ENCODE measurements around the gene CCN6.
"Not testable (repeated sequence)": the region's sequence is repeated elsewhere in the genome, so short reads cannot be mapped to it uniquely, and the experiment has no call there.

The CCN6 gene

GRCh38 chr6:112049026-112049799, 4.7 kb upstream of the CCN6 start:
- Histone ChIP-seq H3K9ac (ENCODE audit: low read depth in 1 of 2, low read length in 2 of 2) (no peak overlapping the region), H3K27me3 (ENCODE audit: control insufficient read depth in 2 of 2, insufficient read depth in 2 of 2, low read length in 2 of 2) (no peaks in the 10 kb centered on the region), H3K4me3 (ENCODE audit: low read length in 2 of 2) (no peak overlapping the region), H3K9me3 (ENCODE audit: control insufficient read depth in 2 of 2, low read length in 2 of 2) (no peaks in the 10 kb centered on the region), H3K27ac (ENCODE audit: low read depth in 2 of 2, low read length in 2 of 2) (no peak overlapping the region), H3K36me3 (ENCODE audit: control insufficient read depth in 2 of 2, insufficient read depth in 2 of 2, low read length in 2 of 2) (no peaks in the 10 kb centered on the region), H3K4me1 (ENCODE audit: control insufficient read depth in 2 of 2, insufficient read depth in 2 of 2, low read length in 2 of 2) (peaks cover 0 to 2% of the 10 kb centered on the region in 2 donors)

GRCh38 chr6:112049996-112050395, 3.9 kb upstream of the CCN6 start:
- Histone ChIP-seq H3K9me3 (ENCODE audit: control insufficient read depth in 2 of 2, low read length in 2 of 2) (no peaks in the 10 kb centered on the region), H3K27me3 (ENCODE audit: control insufficient read depth in 2 of 2, insufficient read depth in 2 of 2, low read length in 2 of 2) (no peaks in the 10 kb centered on the region), H3K36me3 (ENCODE audit: control insufficient read depth in 2 of 2, insufficient read depth in 2 of 2, low read length in 2 of 2) (no peaks in the 10 kb centered on the region), H3K9ac (ENCODE audit: low read depth in 1 of 2, low read length in 2 of 2) (no peak overlapping the region), H3K27ac (ENCODE audit: low read depth in 2 of 2, low read length in 2 of 2) (no peak overlapping the region), H3K4me1 (ENCODE audit: control insufficient read depth in 2 of 2, insufficient read depth in 2 of 2, low read length in 2 of 2) (no peaks in the 10 kb centered on the region), H3K4me3 (ENCODE audit: low read length in 2 of 2) (no peak overlapping the region)

- H3K4me3 ChIP-seq (ENCODE audit: low read length in 2 of 2) = no peak overlapping the region
- H3K4me1 ChIP-seq (ENCODE audit: control insufficient read depth in 2 of 2, insufficient read depth in 2 of 2, low read length in 2 of 2) = no peaks in the 10 kb centered on the region
- H3K9ac ChIP-seq (ENCODE audit: low read depth in 1 of 2, low read length in 2 of 2) = no peak overlapping the region
Observed at GRCh38 chr6:112050429-112050828, 3.5 kb upstream of the CCN6 start.

GRCh38 chr6:112051251-112051740, 2.6 kb upstream of the CCN6 start:
- H3K9ac ChIP-seq (ENCODE audit: low read depth in 1 of 2, low read length in 2 of 2); H3K4me1 ChIP-seq (ENCODE audit: control insufficient read depth in 2 of 2, insufficient read depth in 2 of 2, low read length in 2 of 2); H3K36me3 ChIP-seq (ENCODE audit: control insufficient read depth in 2 of 2, insufficient read depth in 2 of 2, low read length in 2 of 2); H3K27me3 ChIP-seq (ENCODE audit: control insufficient read depth in 2 of 2, insufficient read depth in 2 of 2, low read length in 2 of 2); H3K9me3 ChIP-seq (ENCODE audit: control insufficient read depth in 2 of 2, low read length in 2 of 2); H3K27ac ChIP-seq (ENCODE audit: low read depth in 2 of 2, low read length in 2 of 2); H3K4me3 ChIP-seq (ENCODE audit: low read length in 2 of 2): not testable (repeated sequence)

More at GRCh38 chr6:112050429-112050828, 3.5 kb upstream of the CCN6 start:
- Histone ChIP-seq H3K9me3 (ENCODE audit: control insufficient read depth in 2 of 2, low read length in 2 of 2) (no peaks in the 10 kb centered on the region), H3K27ac (ENCODE audit: low read depth in 2 of 2, low read length in 2 of 2) (no peak overlapping the region), H3K36me3 (ENCODE audit: control insufficient read depth in 2 of 2, insufficient read depth in 2 of 2, low read length in 2 of 2) (no peaks in the 10 kb centered on the region), H3K27me3 (ENCODE audit: control insufficient read depth in 2 of 2, insufficient read depth in 2 of 2, low read length in 2 of 2) (no peaks in the 10 kb centered on the region)

GRCh38 chr6:112054555-112055190, 769 bp downstream of the CCN6 start:
- Histone ChIP-seq H3K4me1 (ENCODE audit: control insufficient read depth in 2 of 2, insufficient read depth in 2 of 2, low read length in 2 of 2) (no peaks in the 10 kb centered on the region), H3K27ac (ENCODE audit: low read depth in 2 of 2, low read length in 2 of 2) (no peak overlapping the region), H3K36me3 (ENCODE audit: control insufficient read depth in 2 of 2, insufficient read depth in 2 of 2, low read length in 2 of 2) (no peaks in the 10 kb centered on the region), H3K27me3 (ENCODE audit: control insufficient read depth in 2 of 2, insufficient read depth in 2 of 2, low read length in 2 of 2) (no peaks in the 10 kb centered on the region), H3K4me3 (ENCODE audit: low read length in 2 of 2) (no peak overlapping the region), H3K9ac (ENCODE audit: low read depth in 1 of 2, low read length in 2 of 2) (no peak overlapping the region), H3K9me3 (ENCODE audit: control insufficient read depth in 2 of 2, low read length in 2 of 2) (no peaks in the 10 kb centered on the region)

GRCh38 chr6:112058243-112059032, 4.5 kb downstream of the CCN6 start:
- Histone ChIP-seq H3K36me3 (ENCODE audit: control insufficient read depth in 2 of 2, insufficient read depth in 2 of 2, low read length in 2 of 2) (no peaks in the 10 kb centered on the region), H3K4me3 (ENCODE audit: low read length in 2 of 2) (no peak overlapping the region), H3K27me3 (ENCODE audit: control insufficient read depth in 2 of 2, insufficient read depth in 2 of 2, low read length in 2 of 2) (no peaks in the 10 kb centered on the region), H3K4me1 (ENCODE audit: control insufficient read depth in 2 of 2, insufficient read depth in 2 of 2, low read length in 2 of 2) (no peaks in the 10 kb centered on the region), H3K9me3 (ENCODE audit: control insufficient read depth in 2 of 2, low read length in 2 of 2) (no peaks in the 10 kb centered on the region), H3K27ac (ENCODE audit: low read depth in 2 of 2, low read length in 2 of 2) (no peak overlapping the region), H3K9ac (ENCODE audit: low read depth in 1 of 2, low read length in 2 of 2) (no peak overlapping the region)

GRCh38 chr6:112061605-112062004, 7.7 kb downstream of the CCN6 start:
- Histone ChIP-seq H3K36me3 (ENCODE audit: control insufficient read depth in 2 of 2, insufficient read depth in 2 of 2, low read length in 2 of 2) (no peaks in the 10 kb centered on the region), H3K9ac (ENCODE audit: low read depth in 1 of 2, low read length in 2 of 2) (no peak overlapping the region), H3K9me3 (ENCODE audit: control insufficient read depth in 2 of 2, low read length in 2 of 2) (no peaks in the 10 kb centered on the region), H3K4me1 (ENCODE audit: control insufficient read depth in 2 of 2, insufficient read depth in 2 of 2, low read length in 2 of 2) (no peaks in the 10 kb centered on the region), H3K27ac (ENCODE audit: low read depth in 2 of 2, low read length in 2 of 2) (no peak overlapping the region), H3K4me3 (ENCODE audit: low read length in 2 of 2) (no peak overlapping the region), H3K27me3 (ENCODE audit: control insufficient read depth in 2 of 2, insufficient read depth in 2 of 2, low read length in 2 of 2) (no peaks in the 10 kb centered on the region)

- Histone ChIP-seq H3K4me3 (ENCODE audit: low read length in 2 of 2) (no peak overlapping the region), H3K4me1 (ENCODE audit: control insufficient read depth in 2 of 2, insufficient read depth in 2 of 2, low read length in 2 of 2) (no peaks in the 10 kb centered on the region), H3K9ac (ENCODE audit: low read depth in 1 of 2, low read length in 2 of 2) (no peak overlapping the region), H3K27ac (ENCODE audit: low read depth in 2 of 2, low read length in 2 of 2) (no peak overlapping the region), H3K9me3 (ENCODE audit: control insufficient read depth in 2 of 2, low read length in 2 of 2) (no peaks in the 10 kb centered on the region), H3K36me3 (ENCODE audit: control insufficient read depth in 2 of 2, insufficient read depth in 2 of 2, low read length in 2 of 2) (no peaks in the 10 kb centered on the region), H3K27me3 (ENCODE audit: control insufficient read depth in 2 of 2, insufficient read depth in 2 of 2, low read length in 2 of 2) (no peaks in the 10 kb centered on the region)
Observed at GRCh38 chr6:112062966-112063365, 9.1 kb downstream of the CCN6 start.

GRCh38 chr6:112065426-112065986, 11.6 kb downstream of the CCN6 start:
- H3K9me3 ChIP-seq (ENCODE audit: control insufficient read depth in 2 of 2, low read length in 2 of 2) = no peaks in the 10 kb centered on the region
- no peaks in the 10 kb centered on the region for H3K27me3 ChIP-seq (ENCODE audit: control insufficient read depth in 2 of 2, insufficient read depth in 2 of 2, low read length in 2 of 2)
- H3K27ac ChIP-seq (ENCODE audit: low read depth in 2 of 2, low read length in 2 of 2) = no peak overlapping the region
- no peak overlapping the region for H3K4me3 ChIP-seq (ENCODE audit: low read length in 2 of 2)
- H3K36me3 ChIP-seq (ENCODE audit: control insufficient read depth in 2 of 2, insufficient read depth in 2 of 2, low read length in 2 of 2) = peaks cover 0 to 4% of the 10 kb centered on the region in 2 donors
- no peak overlapping the region for H3K9ac ChIP-seq (ENCODE audit: low read depth in 1 of 2, low read length in 2 of 2)
- H3K4me1 ChIP-seq (ENCODE audit: control insufficient read depth in 2 of 2, insufficient read depth in 2 of 2, low read length in 2 of 2) = no peaks in the 10 kb centered on the region

- no peaks in the 10 kb centered on the region for H3K9me3 ChIP-seq (ENCODE audit: control insufficient read depth in 2 of 2, low read length in 2 of 2)
- H3K4me1 ChIP-seq (ENCODE audit: control insufficient read depth in 2 of 2, insufficient read depth in 2 of 2, low read length in 2 of 2) = no peaks in the 10 kb centered on the region
- H3K36me3 ChIP-seq (ENCODE audit: control insufficient read depth in 2 of 2, insufficient read depth in 2 of 2, low read length in 2 of 2) = peaks cover 4% of the 10 kb centered on the region in 2 donors
- no peak overlapping the region for H3K4me3 ChIP-seq (ENCODE audit: low read length in 2 of 2)
- no peaks in the 10 kb centered on the region for H3K27me3 ChIP-seq (ENCODE audit: control insufficient read depth in 2 of 2, insufficient read depth in 2 of 2, low read length in 2 of 2)
- no peak overlapping the region for H3K27ac ChIP-seq (ENCODE audit: low read depth in 2 of 2, low read length in 2 of 2)
- no peak overlapping the region for H3K9ac ChIP-seq (ENCODE audit: low read depth in 1 of 2, low read length in 2 of 2)
Observed at GRCh38 chr6:112066606-112067005, 12.7 kb downstream of the CCN6 start.

Data from mucosa of rectum (tissue), 2 donors.